HEK293T (cell line): ENCODE measurements around the gene ACD.

ENCODE experiments used
- BHLHE40 ChIP-seq: fragments of 450-650 bp; IDR thresholded peaks from 2 replicates; pipeline ENCODE4 v1.6.1; 2016; ENCODE audit warnings: mild to moderate bottlenecking, moderate library complexity, borderline replicate concordance
- ELF4 ChIP-seq: fragments of 450-650 bp; IDR thresholded peaks from 2 replicates; pipeline ENCODE4 v1.6.1; 2017; ENCODE audit warnings: antibody characterized with exemption
- LEF1 ChIP-seq: fragments of 450-650 bp; IDR thresholded peaks from 2 replicates; pipeline ENCODE4 v1.6.1; 2017; ENCODE audit warnings: mild to moderate bottlenecking, borderline replicate concordance
- SP1 ChIP-seq: fragments of 450-650 bp; IDR thresholded peaks from 2 replicates; pipeline ENCODE4 v1.6.1; 2017
- SUZ12 ChIP-seq: fragments of 450-650 bp; IDR thresholded peaks from 2 replicates; pipeline ENCODE4 v1.6.1; 2016; ENCODE audit warnings: mild to moderate bottlenecking
- TARDBP ChIP-seq: fragments of 450-650 bp; IDR thresholded peaks from 2 replicates; pipeline ENCODE4 v1.6.1; 2016
- TF ChIP-seq, protein P1 (sequence below): fragments of 450-650 bp; IDR thresholded peaks from 2 replicates; pipeline ENCODE4 v1.6.1; 2016

DNA sequence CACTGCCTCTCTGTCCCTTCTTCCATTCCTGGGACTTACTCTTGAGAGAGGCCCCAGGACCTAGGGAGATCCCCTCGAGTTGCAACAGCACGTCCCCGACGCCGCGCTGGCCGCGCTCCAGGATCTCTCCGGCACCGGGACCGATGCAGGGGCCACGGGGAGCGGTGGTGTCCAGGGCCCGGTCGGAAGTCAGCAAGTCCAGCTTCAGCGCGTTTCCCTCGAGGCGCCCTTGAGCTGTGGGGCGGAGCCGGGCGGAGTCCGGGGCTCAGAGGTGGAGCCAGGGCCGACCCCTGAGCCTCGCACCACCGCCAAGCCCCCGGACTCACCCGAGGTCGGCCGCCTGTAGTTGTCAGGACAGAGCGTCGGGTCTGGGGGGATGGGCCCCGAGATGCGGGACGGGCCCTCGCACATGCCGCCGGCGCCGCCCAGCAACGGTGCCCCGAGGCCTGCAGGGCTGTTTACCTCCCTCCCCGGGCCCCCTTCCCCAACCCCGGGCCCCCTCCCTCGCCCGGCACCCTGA is 6.0 kb upstream of the ACD start:
- TF ChIP-seq, protein P1, sequence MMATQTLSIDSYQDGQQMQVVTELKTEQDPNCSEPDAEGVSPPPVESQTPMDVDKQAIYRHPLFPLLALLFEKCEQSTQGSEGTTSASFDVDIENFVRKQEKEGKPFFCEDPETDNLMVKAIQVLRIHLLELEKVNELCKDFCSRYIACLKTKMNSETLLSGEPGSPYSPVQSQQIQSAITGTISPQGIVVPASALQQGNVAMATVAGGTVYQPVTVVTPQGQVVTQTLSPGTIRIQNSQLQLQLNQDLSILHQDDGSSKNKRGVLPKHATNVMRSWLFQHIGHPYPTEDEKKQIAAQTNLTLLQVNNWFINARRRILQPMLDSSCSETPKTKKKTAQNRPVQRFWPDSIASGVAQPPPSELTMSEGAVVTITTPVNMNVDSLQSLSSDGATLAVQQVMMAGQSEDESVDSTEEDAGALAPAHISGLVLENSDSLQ: no peak
- TF ChIP-seq SP1: no peak
- TF ChIP-seq BHLHE40: no peak
- no peak for TF ChIP-seq LEF1
- no peak for TF ChIP-seq SUZ12
- no peak for TF ChIP-seq TARDBP
- TF ChIP-seq ELF4: no peak
